Superior temporal gyrus (tissue), 1 donor: ENCODE results near the gene ABCD2.
A peak's percentile ranks its signal among the peaks of the same experiment; 100 is the strongest.
"Not testable (repeated sequence)": the region's sequence is repeated elsewhere in the genome, so short reads cannot be mapped to it uniquely, and the experiment has no call there.

Experiments used
- DNase-seq: peaks from one replicate; pipeline ENCODE4 v3.0.0-alpha.2; 2016; ENCODE audit errors: extremely low spot score

The ABCD2 gene

DNA sequence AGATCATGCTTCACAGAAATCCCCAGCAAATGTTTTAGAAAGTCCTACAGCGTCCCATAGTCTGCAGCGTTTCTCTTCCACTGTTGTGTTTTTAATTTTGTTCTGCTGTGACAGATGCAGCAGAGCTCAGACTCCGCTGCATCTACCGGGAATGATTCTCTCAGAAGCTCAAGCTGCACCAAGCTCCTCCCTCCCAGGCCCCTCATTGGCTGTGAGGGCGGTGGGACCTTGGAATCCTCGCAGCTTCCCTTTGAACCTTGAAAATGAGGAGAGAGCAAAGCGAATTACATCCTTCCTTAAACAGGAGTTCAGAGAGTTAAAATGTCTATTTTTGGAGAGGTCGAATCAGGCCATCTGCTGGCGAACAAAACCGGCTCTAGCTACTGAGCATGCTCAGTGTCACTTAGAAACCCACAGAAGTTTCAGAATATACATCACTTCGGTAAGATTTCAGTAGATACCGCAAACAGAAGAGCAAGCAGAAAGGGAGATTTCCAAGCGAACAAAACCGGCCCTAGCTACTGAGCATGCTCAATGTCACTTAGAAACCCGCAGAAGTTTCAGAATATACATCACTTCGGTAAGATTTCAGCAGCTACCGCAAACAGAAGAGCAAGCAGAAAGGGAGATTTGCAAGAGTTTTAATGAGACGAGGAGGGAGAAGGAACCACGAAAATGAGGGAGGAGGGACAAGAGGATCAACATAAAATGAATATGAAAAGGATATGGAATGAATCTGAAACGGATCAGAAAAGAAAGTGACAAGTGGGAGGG is at the start of gene ABCD2:
Gene ABCD2 (minus strand): TSS at position 144 of the 774 bp plus-strand sequence. CDS start 188 bp downstream, outside the sequence.
- peak; percentile 90 for DNase-seq

DNA sequence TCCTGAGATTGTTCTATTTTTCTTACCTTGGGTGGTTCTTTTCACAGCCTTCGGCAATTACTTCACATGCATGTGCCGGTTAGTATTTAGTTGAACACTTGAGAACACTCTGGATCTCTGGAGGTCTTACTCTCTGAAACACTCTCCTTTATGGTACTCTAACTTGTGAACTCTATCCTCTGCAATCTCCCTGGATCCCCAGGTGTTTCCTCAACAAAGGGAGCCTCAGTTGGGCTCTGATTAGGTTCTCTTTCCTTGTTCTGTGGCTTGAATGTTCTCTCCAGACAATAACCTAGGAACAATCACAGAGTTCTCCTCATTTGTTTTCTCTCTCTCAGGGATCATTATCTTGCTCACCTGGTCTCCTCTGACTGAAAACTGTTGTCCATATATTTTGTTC is 40.5 kb upstream of the ABCD2 start:
- no peak for DNase-seq

DNA sequence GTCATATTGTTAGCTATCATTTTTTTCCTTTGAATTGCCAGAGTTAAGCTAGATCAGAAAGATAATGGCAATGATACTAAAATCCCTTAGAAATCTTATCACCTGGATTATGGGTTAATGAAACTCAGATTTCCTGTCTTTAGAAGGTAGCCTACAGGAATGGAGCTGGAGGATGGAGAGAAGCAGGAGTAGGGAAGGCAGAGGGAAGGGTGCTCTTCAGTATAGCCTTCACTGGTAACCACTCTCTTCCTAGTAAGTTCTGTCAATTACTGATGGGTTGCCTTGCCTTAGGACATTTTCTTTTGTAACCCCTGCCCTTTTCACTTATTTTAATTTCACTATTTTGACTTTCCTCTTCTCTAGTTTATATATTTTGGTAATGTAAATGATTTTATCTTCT is 27.8 kb upstream of the ABCD2 start:
- no peak for DNase-seq

DNA sequence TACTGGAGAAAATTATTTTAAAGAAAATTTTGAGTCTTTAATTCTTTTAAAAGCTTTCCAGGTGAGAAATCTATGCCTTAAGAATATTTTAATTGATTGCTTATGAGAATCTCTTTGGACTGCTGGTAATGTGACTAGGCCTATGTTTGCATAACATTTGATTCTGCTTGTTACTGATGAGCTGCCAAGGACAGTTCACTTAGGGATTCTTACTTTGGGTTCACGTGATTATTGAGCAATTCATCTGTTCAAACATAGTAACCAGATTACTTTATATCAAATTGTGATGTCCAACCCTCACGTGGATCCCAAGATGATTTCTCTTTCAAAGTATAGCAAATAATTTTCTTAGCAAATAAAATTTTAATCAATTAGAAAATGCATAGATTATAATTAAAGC is 27.4 kb upstream of the ABCD2 start:
- DNase-seq: no peak

DNA sequence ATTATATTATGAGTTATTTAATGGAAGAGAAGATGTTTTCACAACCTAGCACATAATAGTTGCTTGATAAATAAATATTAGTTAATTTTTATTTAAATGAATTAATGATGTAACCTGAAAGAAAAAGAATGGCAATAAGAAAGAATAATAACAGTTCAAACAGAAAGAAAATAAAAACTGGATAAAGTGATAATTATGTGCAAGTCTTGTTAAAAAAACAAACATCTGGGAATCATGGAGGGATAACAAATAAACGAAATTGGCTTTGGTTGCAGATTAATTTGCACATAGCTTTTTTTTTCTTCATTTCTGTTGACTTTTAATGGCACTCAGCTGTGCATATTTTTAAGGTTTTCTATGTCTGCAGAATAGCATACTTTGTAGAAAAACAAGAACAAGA is 23.4 kb upstream of the ABCD2 start:
- no peak for DNase-seq

DNA sequence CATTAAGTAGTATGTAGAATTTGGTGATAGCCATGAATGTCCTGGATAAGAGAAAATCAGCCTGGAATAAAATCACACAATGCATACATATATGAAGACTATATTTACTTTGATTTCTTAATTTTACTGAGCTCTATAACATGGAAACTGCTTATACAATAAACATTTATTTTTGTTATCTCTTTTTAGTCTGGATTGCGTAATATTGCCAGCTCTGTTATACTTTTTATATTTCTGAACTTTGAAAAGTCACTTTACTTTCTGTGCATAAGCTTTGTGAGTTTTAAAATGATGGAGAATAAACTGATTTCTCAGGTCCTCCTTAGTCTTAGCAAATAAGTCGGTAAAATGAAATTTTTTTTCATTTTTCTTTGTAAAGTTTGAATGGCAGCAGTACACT is 19.2 kb upstream of the ABCD2 start:
- no peak for DNase-seq

DNA sequence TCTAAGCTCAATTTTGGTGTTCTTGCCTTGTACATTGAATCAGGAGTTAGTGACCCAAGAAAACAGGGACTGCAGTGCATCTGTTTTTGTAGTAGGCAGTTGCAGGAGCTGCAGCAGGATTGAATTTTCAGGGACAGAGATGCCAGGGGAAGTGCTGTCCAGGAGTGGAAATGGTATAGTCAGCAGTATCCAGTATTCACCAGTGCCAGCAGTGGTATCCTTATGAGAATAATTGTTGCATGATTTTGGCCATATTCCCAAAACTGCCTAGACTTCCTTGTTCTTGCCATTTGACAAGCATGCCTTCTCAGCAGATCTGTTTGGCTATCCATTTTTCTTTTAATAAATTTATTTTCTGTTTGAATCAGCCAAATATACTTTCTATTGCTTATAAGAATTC is 18.6 kb upstream of the ABCD2 start:
- DNase-seq: no peak

DNA sequence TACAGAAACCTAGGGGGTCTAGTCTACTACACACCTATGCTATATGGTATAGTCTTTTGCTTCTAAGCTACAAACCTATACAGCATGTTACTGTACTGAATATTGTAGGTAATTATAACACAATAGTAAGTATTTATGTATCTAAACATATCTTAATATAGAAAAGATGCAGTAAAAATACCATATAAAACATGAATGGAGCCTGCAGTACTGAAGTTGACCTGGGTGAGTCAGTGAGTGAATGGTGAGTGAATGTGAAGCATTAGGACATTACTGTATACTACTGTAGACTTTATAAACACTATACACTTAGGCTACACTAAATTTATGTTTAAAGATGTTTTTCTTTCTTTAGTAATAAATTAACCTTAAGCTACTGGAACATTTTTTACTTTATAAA is 13.1 kb upstream of the ABCD2 start:
- DNase-seq: no peak

DNA sequence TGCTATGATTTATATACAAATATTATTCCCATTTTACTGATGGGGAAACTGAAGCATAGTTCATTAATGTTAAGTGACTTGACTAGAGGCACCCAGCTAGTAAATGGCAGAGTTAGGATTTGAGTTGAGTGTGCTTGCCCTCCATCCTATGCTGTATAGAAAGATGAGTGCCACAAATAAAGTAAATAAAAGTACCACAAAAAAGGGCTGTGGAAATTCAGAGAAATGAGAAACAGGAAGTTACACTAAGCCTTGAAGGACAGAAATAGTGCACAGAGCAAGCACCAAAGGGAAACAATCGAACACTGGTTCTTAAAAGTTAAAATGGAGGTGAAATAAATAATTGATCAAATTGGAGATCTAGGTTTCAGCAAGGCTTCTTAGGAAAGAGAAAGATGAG is 9.2 kb upstream of the ABCD2 start:
- no peak for DNase-seq

DNA sequence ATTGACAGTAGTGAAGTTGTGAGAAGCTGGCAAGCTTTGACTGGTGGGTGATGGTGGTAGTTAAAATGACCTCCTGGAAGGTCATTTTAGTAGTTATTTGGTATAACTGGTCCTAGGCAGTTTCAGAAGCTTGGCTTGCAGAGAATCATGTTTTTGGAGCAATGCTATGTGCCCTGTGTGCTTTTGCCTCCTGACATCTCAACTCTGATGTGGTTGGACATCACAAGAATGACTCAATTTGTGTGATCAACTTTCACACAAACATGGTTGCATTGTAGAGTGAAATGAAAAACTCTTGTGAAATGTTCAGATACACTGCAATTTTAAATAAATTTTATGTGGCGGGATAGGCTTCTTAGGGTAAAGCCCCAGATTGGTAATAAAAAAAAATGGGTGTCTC is 8.3 kb upstream of the ABCD2 start:
- DNase-seq: no peak

DNA sequence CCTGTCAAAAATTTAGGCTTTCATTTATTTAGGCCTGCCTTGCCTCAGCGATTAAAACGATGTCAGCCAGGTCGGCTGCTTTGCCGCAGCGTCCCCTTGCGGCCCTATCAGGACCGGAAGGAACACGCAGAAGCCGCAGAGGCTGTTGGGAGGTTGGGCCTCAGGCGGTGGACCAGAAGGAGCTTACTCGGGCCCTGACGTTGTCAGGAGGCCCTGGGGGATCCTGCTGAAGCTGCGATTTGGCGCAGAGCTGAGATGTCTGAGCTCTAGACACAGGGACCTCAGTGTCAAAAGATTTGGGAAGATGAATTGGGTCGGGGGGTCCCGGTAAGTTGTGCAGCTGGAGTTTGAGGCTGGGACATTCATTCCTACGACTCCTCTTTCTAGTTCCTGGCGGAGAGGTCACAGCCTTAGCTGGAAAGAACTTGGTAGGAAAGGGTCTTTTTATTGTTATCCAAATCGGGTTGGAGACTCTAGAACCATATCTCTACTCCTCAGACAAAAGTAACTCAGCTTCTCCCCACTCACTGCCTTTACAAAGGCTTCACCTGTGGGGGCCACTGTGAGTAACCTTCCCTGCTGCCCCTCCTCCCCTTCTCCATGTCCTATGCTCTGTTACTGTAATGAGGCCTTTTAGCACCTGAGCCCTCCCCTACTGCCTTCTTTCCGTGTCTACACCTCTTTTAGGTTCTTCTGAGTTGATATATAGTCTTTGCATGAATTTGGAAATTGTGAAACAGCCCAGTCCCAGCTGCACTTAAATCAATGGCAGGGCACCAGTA is 6.6 kb upstream of the ABCD2 start:
- no peak for DNase-seq

DNA sequence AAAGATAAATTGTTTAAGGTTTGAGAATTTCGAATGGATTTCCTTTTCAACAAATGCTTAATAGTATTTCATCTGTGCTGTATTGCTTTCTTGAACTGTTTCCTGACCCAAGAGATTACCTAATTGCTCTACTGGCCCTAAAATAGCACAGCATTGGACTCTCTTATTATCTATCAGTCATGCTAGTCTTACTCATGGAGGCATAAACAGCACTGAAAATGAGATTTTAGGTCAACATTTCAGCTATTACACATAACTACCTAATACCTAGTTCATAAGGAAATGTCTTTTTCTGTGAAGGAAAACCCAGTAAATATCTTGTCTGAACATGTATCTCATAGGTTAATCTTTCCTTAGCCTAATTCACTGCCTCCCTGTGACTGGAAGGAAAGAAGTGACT is 4.3 kb upstream of the ABCD2 start:
- no peak for DNase-seq

DNA sequence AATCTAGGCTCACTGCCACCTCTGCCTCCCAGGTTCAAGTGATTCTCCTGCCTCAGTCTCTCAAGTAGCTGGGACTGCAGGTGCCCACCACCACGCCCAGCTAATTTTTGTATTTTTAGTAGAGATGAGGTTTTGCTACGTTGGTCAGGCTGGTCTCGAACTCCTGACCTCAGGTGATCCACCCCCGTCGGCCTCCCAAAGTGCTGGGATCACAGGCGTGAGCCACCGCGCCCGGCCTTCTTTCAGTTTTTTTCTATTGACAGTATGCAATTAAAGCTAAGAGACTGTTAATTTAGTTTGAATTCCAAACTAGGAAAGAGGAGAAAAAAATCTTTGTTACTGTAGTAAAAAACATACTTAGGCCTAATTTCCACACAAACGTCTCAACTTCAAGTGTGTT is 3.6 kb upstream of the ABCD2 start:
- not testable (repeated sequence) for DNase-seq

DNA sequence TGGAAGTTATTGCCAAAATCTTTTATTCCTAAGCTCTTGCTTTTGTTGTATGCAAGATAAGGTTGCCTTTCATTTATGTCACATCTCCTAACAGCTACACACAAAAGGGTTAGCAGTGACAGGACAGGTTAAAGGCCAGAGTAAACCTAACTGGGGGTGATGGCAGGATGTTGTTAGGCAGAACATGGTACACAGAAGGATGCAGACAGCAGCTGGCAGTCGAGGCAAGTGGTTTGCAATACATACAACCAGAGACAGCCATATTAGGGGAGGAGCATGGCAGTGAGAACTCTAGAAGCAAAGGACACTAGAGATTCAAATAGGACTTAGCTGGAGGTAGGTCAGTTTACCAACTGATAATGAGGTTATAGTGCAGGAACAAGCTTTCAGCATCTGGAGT is 2.7 kb upstream of the ABCD2 start:
- DNase-seq: no peak

DNA sequence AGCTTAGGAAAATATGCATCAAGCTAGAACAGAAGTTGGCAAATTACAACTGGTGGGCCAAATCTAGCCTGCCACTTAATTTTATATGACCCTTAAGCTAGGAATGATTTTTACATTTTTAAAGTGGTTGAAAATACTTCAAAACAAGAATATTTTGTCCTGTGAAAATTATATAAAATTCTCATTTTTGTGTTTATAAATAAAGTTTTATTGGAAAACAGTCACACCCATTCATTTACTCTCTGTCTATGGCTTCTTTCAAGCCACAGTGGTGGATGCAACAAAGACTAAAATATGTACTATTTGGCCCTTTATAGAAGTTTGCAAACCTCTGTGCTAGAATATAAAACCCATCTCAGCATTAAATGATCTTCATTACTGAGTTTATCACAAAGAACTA is 2.1 kb upstream of the ABCD2 start:
- no peak for DNase-seq

DNA sequence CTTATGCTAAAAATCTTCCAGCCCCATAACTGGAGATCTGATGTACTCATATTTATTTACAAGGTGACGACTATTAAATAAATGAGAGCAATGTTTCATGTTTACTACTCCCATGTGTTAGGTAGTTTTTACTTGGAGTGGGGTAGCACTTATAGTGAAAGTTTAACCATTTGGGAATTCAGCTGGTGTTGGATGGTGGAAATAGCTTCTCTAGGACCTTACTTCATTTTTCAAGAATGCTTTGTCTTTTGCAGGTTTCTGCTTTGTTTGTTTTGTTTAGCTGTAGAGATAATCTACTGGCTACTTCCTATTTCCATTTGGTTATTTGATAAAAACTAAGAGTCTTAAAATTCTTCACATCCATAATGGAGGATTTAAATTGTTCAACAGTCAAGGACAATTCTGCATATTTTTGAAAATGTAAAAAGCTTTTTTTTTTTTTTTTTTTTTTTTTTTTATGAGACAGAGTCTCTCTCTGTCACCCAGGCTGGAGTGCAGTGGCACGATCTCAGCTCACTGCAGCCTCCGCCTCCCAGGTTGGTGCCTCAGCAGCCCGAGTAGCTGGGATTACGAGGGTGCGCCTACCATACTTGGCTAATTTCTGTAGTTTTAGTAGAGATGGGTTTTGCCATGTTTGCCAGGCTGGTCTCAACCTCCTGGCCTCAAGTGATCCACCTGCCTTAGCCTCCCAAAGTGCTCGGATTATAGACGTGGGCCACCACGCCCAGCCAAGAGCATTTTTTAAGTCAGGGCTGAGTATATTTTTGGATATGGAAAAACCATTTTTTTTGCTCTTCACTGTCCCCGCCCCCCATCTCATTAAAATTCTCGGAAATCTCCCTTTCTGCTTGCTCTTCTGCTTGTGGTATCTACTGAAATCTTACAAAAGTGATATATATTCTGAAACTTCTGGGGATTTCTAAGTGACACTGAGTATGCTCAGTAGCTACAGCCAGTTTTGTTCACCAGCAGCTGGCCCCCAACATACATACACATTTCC is 1.4 kb upstream of the ABCD2 start:
- peak; percentile 55 for DNase-seq

DNA sequence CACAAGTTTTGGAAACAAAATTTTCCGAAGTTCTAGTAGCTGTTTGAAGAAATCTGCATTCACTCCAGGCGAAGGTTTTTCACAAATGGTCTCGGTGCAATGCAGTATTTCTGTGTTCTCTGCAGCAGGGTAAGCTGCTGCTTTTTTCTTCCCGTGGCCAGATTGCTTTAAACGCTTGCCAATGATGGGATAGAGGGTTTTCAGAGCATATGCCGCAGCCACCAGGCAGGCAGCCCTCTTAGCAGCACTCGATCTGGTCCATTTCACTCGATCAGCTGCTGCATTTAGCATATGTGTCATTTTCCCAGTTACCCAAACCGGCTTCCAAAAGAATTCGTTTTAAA is 315 bp downstream of the ABCD2 start:
- DNase-seq: no peak

DNA sequence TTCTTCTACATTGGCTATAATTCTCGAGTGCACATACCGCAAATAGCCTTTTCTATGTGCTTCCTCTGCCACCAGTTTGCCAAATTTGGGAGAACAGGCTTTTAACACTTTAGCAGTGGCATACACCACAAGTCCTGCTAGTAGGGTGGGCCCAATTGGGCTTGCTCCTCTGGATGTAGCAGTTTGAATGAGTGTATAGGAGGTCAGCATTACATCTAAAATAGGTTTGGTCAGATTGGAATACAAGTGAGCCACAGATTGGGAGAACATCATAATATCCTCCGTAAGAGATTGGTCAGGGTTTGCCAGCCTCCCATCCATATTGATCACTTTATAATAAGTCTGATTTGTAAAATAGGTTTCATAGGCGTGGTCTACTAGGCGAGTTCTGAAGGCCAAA is 902 bp downstream of the ABCD2 start:
- DNase-seq: no peak

DNA sequence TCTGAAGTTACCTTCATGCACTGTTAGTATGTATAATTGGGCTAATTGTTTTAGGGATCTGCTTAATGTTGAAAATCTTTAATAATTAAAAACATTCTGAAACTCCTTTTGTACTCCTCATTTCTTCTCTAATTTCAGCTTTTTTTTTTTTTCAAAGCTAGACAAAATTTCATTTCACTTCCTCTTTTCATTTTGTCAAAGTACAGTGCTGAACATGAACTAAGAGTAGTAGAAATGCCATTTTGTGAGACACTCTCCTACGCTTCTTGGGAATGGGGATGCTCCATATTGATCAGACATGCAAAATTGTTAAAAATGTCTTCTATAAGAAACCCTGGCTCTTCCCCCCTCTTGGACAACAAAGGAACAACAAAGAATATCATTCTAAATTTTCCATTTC is 1.7 kb downstream of the ABCD2 start:
- no peak for DNase-seq

DNA sequence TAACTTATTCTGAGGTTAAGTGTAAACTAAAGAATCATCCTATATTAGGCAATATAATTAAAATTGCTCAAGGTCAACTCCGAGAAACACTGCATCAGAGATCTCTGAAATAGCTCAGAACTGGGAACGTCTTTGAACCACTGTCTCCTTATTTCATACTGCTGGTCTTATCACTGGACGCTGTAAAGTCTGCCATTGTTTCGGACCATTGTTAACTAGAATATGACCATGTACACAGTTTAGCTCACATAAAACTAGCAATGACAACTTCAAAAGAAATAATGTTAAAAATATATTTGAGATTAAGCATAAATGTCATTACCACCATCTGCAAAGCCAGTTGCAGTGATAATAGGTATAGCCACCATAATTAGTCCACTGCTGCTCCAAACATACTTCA is 2.9 kb downstream of the ABCD2 start:
- DNase-seq: no peak

DNA sequence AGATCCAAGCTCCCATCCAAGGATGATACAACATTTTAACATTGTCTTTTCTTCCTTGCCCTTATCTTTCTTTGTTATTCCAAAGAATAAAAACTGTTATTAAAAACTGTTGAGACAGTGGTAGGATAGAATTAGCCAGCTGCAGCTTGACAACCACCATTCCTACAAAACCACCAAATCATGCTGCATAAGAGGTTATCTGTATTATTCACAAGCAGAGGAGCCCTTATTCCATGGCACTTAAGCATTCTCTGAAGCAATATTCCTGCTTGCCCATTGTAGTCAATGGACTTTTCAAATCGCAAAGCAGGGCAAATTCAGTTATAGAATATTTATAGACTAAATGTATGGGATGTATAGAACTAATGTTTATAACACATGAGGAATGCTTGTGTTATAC is 3.4 kb downstream of the ABCD2 start:
- DNase-seq: no peak

DNA sequence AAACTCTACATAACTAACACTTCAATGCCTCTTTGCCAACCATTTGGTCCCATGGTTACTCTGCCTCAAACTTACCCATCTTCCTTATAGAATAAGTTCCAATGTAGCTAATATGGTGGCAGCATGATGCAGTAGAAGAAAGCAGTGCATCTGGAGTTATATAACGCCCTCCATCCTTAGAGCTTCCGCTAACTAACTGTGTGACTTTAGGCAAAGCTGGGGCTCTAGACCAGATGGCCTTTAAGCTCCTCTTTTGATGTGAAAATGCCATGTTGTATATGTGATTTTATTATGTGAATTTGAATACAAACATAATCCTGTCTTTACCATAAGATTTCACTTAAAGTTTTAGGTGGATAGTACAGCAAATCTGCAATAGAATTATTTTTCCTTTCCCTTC is 6.1 kb downstream of the ABCD2 start:
- no peak for DNase-seq
